ENCODE results near the gene SLC2A11. TPM values are rescaled to one million over a fixed set of nuclear protein-coding genes. Genes with fewer than 3 reads are reported as not detected.

The SLC2A11 gene
- total and polyA plus RNA-seq, 2 donors (not counting 1 experiment from before 2014, with no cell fraction given) = 3.9 to 14.9 TPM

- H3K27ac ChIP-seq (ENCODE audit: insufficient read depth, low read length) = no peak overlapping the region
- TF ChIP-seq CTCF (conservative IDR thresholded peaks at IDR 0.05 in 1 of 2, IDR thresholded peaks at IDR 0.05 in 1 of 2; ENCODE audit: low read depth in 1 of 2, low read length in 2 of 2) (no peak), EZH2 (IDR thresholded peaks at IDR 0.05; ENCODE audit: low read length, missing control alignments) (no peak)
- DNase-seq (ENCODE audit: low read depth in 2 of 2) = no peak
- no peaks in the 10 kb centered on the region for H3K9me3 ChIP-seq (ENCODE audit: control insufficient read depth, insufficient read depth, low read depth, low read length)
- H3K36me3 ChIP-seq (ENCODE audit: control insufficient read depth, insufficient read depth, low read length) = no peaks in the 10 kb centered on the region
- no peak overlapping the region for H3K4me3 ChIP-seq (replicated peaks in 1 of 4; ENCODE audit: control extremely low read depth in 1 of 4, insufficient read depth in 1 of 4, low read depth in 3 of 4, low read length in 4 of 4)
- peaks cover 12% of the 10 kb centered on the region for H3K4me1 ChIP-seq (ENCODE audit: control insufficient read depth, extremely low read depth, insufficient read depth, low read length)
- no peak overlapping the region for H3K4me2 ChIP-seq (ENCODE audit: extremely low read depth, insufficient read depth, low read length)
- no peaks in the 10 kb centered on the region for H3K27me3 ChIP-seq (ENCODE audit: control insufficient read depth, insufficient read depth, low read length)
- no peak overlapping the region for H3K9ac ChIP-seq (ENCODE audit: insufficient read depth, low read length)
- H2AFZ ChIP-seq (ENCODE audit: low read length) = no peak overlapping the region
- H3K79me2 ChIP-seq (ENCODE audit: control insufficient read depth, insufficient read depth, low read length) = no peaks in the 10 kb centered on the region
- H4K20me1 ChIP-seq (ENCODE audit: control insufficient read depth, extremely low read depth, insufficient read depth, low read length) = no peaks in the 10 kb centered on the region
Measured at GRCh38 chr22:23846081-23846469, 11.6 kb upstream of the SLC2A11 start.

- TF ChIP-seq CTCF (conservative IDR thresholded peaks at IDR 0.05 in 1 of 2, IDR thresholded peaks at IDR 0.05 in 1 of 2; ENCODE audit: low read depth in 1 of 2, low read length in 2 of 2) (no peak), EZH2 (IDR thresholded peaks at IDR 0.05; ENCODE audit: low read length, missing control alignments) (no peak)
- Histone ChIP-seq H4K20me1 (ENCODE audit: control insufficient read depth, extremely low read depth, insufficient read depth, low read length) (no peaks in the 10 kb centered on the region), H3K4me3 (replicated peaks in 1 of 4; ENCODE audit: control extremely low read depth in 1 of 4, insufficient read depth in 1 of 4, low read depth in 3 of 4, low read length in 4 of 4) (no peak overlapping the region), H2AFZ (ENCODE audit: low read length) (no peak overlapping the region), H3K9me3 (ENCODE audit: control insufficient read depth, insufficient read depth, low read depth, low read length) (no peaks in the 10 kb centered on the region), H3K4me2 (ENCODE audit: extremely low read depth, insufficient read depth, low read length) (no peak overlapping the region), H3K79me2 (ENCODE audit: control insufficient read depth, insufficient read depth, low read length) (no peaks in the 10 kb centered on the region), H3K27me3 (ENCODE audit: control insufficient read depth, insufficient read depth, low read length) (no peaks in the 10 kb centered on the region), H3K9ac (ENCODE audit: insufficient read depth, low read length) (no peak overlapping the region), H3K4me1 (ENCODE audit: control insufficient read depth, extremely low read depth, insufficient read depth, low read length) (peaks cover 12% of the 10 kb centered on the region), H3K36me3 (ENCODE audit: control insufficient read depth, insufficient read depth, low read length) (no peaks in the 10 kb centered on the region), H3K27ac (ENCODE audit: insufficient read depth, low read length) (no peak overlapping the region)
- no peak for DNase-seq (ENCODE audit: low read depth in 2 of 2)
Measured at GRCh38 chr22:23847310-23847920, 10.3 kb upstream of the SLC2A11 start.

GRCh38 chr22:23847991-23848864 lies 9.4 kb upstream of the SLC2A11 start:
- no peak for TF ChIP-seq CTCF (conservative IDR thresholded peaks at IDR 0.05 in 1 of 2, IDR thresholded peaks at IDR 0.05 in 1 of 2; ENCODE audit: low read depth in 1 of 2, low read length in 2 of 2)
- no peak for TF ChIP-seq EZH2 (IDR thresholded peaks at IDR 0.05; ENCODE audit: low read length, missing control alignments)
- DNase-seq (ENCODE audit: low read depth in 2 of 2) = no peak

More at GRCh38 chr22:23847991-23848864, 9.4 kb upstream of the SLC2A11 start:
- no peak overlapping the region for H3K4me2 ChIP-seq (ENCODE audit: extremely low read depth, insufficient read depth, low read length)
- no peaks in the 10 kb centered on the region for H3K36me3 ChIP-seq (ENCODE audit: control insufficient read depth, insufficient read depth, low read length)
- no peaks in the 10 kb centered on the region for H3K9me3 ChIP-seq (ENCODE audit: control insufficient read depth, insufficient read depth, low read depth, low read length)
- H3K9ac ChIP-seq (ENCODE audit: insufficient read depth, low read length) = no peak overlapping the region
- no peak overlapping the region for H2AFZ ChIP-seq (ENCODE audit: low read length)
- H3K27me3 ChIP-seq (ENCODE audit: control insufficient read depth, insufficient read depth, low read length) = no peaks in the 10 kb centered on the region
- no peaks in the 10 kb centered on the region for H4K20me1 ChIP-seq (ENCODE audit: control insufficient read depth, extremely low read depth, insufficient read depth, low read length)
- no peaks in the 10 kb centered on the region for H3K79me2 ChIP-seq (ENCODE audit: control insufficient read depth, insufficient read depth, low read length)
- no peak overlapping the region for H3K4me3 ChIP-seq (replicated peaks in 1 of 4; ENCODE audit: control extremely low read depth in 1 of 4, insufficient read depth in 1 of 4, low read depth in 3 of 4, low read length in 4 of 4)
- peaks cover 12% of the 10 kb centered on the region for H3K4me1 ChIP-seq (ENCODE audit: control insufficient read depth, extremely low read depth, insufficient read depth, low read length)
- H3K27ac ChIP-seq (ENCODE audit: insufficient read depth, low read length) = no peak overlapping the region
